ENCODE measurements around the gene AADAC. TPM values are rescaled to one million over a fixed set of nuclear protein-coding genes. Genes with fewer than 3 reads are reported as not detected.

AADAC gene
- total RNA-seq, 2 donors from 2014 or later, result 1.4 to 2.7 TPM

Other genes starting within 250 kb of the AADAC start
- not detected for gene AADACL2, start 80.2 kb upstream of the AADAC start, total RNA-seq
- 1 to 10 TPM in 1 of 2 donors, under 1 TPM in 1; 0.86 to 1.1 TPM for gene SUCNR1, start 59.5 kb downstream of the AADAC start, total RNA-seq